OCI-M1 (cell line): ENCODE measurements around the gene SOX1.

Experiments
- DNase-seq: peaks from one replicate; lab custom pipeline; 2025; lab: John Stamatoyannopoulos, UW

SOX1 gene

GRCh38 chr13:112058941-112059340 lies 8.0 kb upstream of the SOX1 start:
- DNase-seq: no peak

- DNase-seq: no peak
Measured at GRCh38 chr13:112059457-112060281, 7.3 kb upstream of the SOX1 start.

GRCh38 chr13:112060282-112060830 lies 6.6 kb upstream of the SOX1 start:
- no peak for DNase-seq

- no peak for DNase-seq
Measured at GRCh38 chr13:112060899-112061366, 6.0 kb upstream of the SOX1 start.

GRCh38 chr13:112061367-112062061 lies 5.4 kb upstream of the SOX1 start:
- no peak for DNase-seq

GRCh38 chr13:112062072-112062567 lies 4.8 kb upstream of the SOX1 start:
- no peak for DNase-seq

- DNase-seq: no peak
Measured at GRCh38 chr13:112062571-112063570, 4.1 kb upstream of the SOX1 start.

- DNase-seq: no peak
Measured at GRCh38 chr13:112063807-112064206, 3.1 kb upstream of the SOX1 start.

- no peak for DNase-seq
Measured at GRCh38 chr13:112064222-112064621, 2.7 kb upstream of the SOX1 start.

- no peak for DNase-seq
Measured at GRCh38 chr13:112065521-112065866, 1.5 kb upstream of the SOX1 start.

- no peak for DNase-seq
Measured at GRCh38 chr13:112065867-112066623, 904 bp upstream of the SOX1 start.

GRCh38 chr13:112066624-112067004 lies 335 bp upstream of the SOX1 start:
- no peak for DNase-seq

- DNase-seq: no peak
Measured at GRCh38 chr13:112067871-112068539, 1.1 kb downstream of the SOX1 start.

GRCh38 chr13:112068540-112069060 lies 1.7 kb downstream of the SOX1 start:
- DNase-seq: no peak

- DNase-seq: no peak
Measured at GRCh38 chr13:112069061-112069844, 2.3 kb downstream of the SOX1 start.

- no peak for DNase-seq
Measured at GRCh38 chr13:112069845-112070251, 2.9 kb downstream of the SOX1 start.

GRCh38 chr13:112071102-112071722 lies 4.3 kb downstream of the SOX1 start:
- no peak for DNase-seq

- no peak for DNase-seq
Measured at GRCh38 chr13:112071723-112072533, 5.0 kb downstream of the SOX1 start.
